MM.1S (cell line): Measurements from ENCODE around the gene CCDC182.

Source experiments
- DNase-seq: peaks from one replicate; pipeline ENCODE4 v3.0.0-alpha.2; 2015
- H2AFZ ChIP-seq: fragments of 300-600 bp; sonication (generic); 2 replicates; pipeline ENCODE4 v1.6.0; 2016; ENCODE audit warnings: antibody characterized with exemption, low read length
- H3F3A ChIP-seq: fragments of 300-600 bp; sonication (generic); 2 replicates; pipeline ENCODE4 v1.6.1; 2016; ENCODE audit warnings: mild to moderate bottlenecking, antibody characterized with exemption, low read length, moderate library complexity, mixed read lengths; ENCODE audit not compliant: insufficient read depth
- H3K27ac ChIP-seq: fragments of 300-600 bp; sonication (generic); 2 replicates; pipeline ENCODE4 v1.5.1; 2016; ENCODE audit warnings: mild to moderate bottlenecking, low read length
- H3K27me3 ChIP-seq: fragments of 300-600 bp; sonication (generic); replicated peaks from 2 replicates; pipeline ENCODE4 v1.6.0; 2016; ENCODE audit warnings: low read length; ENCODE audit not compliant: insufficient read depth
- H3K36me3 ChIP-seq: fragments of 300-600 bp; sonication (generic); replicated peaks from 2 replicates; pipeline ENCODE4 v1.6.1; 2016; ENCODE audit warnings: mild to moderate bottlenecking, low read length, mixed read lengths; ENCODE audit not compliant: insufficient read depth
- H3K4me1 ChIP-seq: fragments of 300-600 bp; sonication (generic); 2 replicates; pipeline ENCODE4 v1.6.1; 2016; ENCODE audit warnings: low read length, mixed read lengths
- H3K4me2 ChIP-seq: fragments of 300-600 bp; sonication (generic); 2 replicates; pipeline ENCODE4 v1.6.0; 2016; ENCODE audit warnings: low read depth, low read length
- H3K4me3 ChIP-seq: fragments of 300-600 bp; sonication (generic); 2 replicates; pipeline ENCODE4 v1.5.1; 2016; ENCODE audit warnings: low read length, mixed read lengths
- H3K79me2 ChIP-seq: fragments of 300-600 bp; sonication (generic); 2 replicates; pipeline ENCODE4 v1.6.1; 2016; ENCODE audit warnings: mixed run types, low read length, mixed read lengths
- H3K9ac ChIP-seq: fragments of 300-600 bp; sonication (generic); 2 replicates; pipeline ENCODE4 v1.6.1; 2016; ENCODE audit warnings: low read length, mixed read lengths
- H3K9me2 ChIP-seq: fragments of 300-600 bp; sonication (generic); replicated peaks from 2 replicates; pipeline ENCODE4 v1.6.1; 2016; ENCODE audit warnings: mild to moderate bottlenecking, low read length, mixed read lengths; ENCODE audit not compliant: insufficient read depth
- H3K9me3 ChIP-seq: fragments of 300-600 bp; sonication (generic); replicated peaks from 2 replicates; pipeline ENCODE4 v1.6.1; 2016; ENCODE audit warnings: mild to moderate bottlenecking, low read length, mixed read lengths; ENCODE audit not compliant: insufficient read depth
- H4K20me1 ChIP-seq: fragments of 300-600 bp; sonication (generic); 2 replicates; pipeline ENCODE4 v1.6.1; 2016; ENCODE audit warnings: mild to moderate bottlenecking, low read length, moderate library complexity, mixed read lengths; ENCODE audit not compliant: insufficient read depth
- EZH2 ChIP-seq: fragments of 300-600 bp; sonication (generic); optimal IDR thresholded peaks from 2 replicates; pipeline ENCODE3; 2017; ENCODE audit warnings: low read depth, mild to moderate bottlenecking, antibody characterized with exemption, low read length, mixed read lengths
- EZH2phosphoT487 ChIP-seq: fragments of 300-600 bp; sonication (generic); IDR thresholded peaks from 2 replicates; pipeline ENCODE4 v1.6.1; 2018; ENCODE audit warnings: antibody characterized with exemption, low read length
- TF ChIP-seq, protein P1 (sequence below): fragments of 300-600 bp; sonication (generic); IDR thresholded peaks from 2 replicates; pipeline ENCODE4 v1.5.1; 2016; ENCODE audit warnings: antibody characterized with exemption, low read length, mixed read lengths

Gene CCDC182

DNA sequence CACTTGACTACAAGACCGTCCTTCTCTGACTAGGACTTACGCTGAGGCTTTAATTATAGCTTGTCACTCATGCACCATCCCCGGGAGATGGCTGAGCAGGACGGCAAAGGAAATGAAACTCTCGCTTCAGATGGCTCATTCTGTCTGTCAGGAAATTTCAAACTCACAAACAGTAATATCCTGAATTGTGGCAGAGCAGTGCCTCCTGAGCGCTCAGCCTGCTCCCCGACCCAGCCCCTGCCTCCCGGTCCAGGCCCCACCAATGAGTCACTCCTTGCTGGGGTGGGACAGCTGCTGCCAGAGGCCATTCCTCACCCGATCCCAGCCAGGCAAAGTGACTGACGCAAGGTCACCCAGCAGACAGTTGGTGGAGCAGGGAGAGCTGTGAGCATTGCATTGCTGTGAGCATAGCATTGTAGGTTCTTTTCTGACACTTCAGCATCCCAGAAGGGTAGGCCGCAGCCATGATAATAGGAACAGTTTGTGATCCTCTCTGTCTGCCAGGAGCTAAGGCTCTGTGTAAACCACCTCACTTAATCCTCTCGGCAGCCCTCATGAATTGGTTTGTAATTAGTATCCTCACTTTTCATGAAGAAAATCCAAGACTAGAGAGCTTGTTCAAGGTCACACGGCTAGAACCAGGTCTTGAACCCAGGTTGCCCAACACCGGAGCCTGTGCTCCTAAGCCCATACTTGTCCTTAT is 20.9 kb downstream of the CCDC182 start:
- H3F3A ChIP-seq = peaks cover 3% of the 10 kb centered on the region; the same call in 1 of the 2 replicates
- H3K9me3 ChIP-seq = no peaks in the 10 kb centered on the region
- H3K4me3 ChIP-seq = 0 out of 2 replicates have a peak overlapping the region, but pooled peaks have one; percentile 13
- DNase-seq = peak; percentile 70
- peaks cover 22% of the 10 kb centered on the region for H3K4me1 ChIP-seq
- H3K36me3 ChIP-seq = no peaks in the 10 kb centered on the region
- no peaks in the 10 kb centered on the region for H3K27me3 ChIP-seq
- H3K4me2 ChIP-seq = peak overlapping the region; percentile 55
- H2AFZ ChIP-seq = peak overlapping the region; percentile 25
- H3K27ac ChIP-seq = peak overlapping the region; percentile 20; the same call in 1 of the 2 replicates
- H3K9me2 ChIP-seq = no peaks in the 10 kb centered on the region
- no peak overlapping the region for H3K9ac ChIP-seq
- no peak for TF ChIP-seq EZH2phosphoT487
- TF ChIP-seq, protein P1, sequence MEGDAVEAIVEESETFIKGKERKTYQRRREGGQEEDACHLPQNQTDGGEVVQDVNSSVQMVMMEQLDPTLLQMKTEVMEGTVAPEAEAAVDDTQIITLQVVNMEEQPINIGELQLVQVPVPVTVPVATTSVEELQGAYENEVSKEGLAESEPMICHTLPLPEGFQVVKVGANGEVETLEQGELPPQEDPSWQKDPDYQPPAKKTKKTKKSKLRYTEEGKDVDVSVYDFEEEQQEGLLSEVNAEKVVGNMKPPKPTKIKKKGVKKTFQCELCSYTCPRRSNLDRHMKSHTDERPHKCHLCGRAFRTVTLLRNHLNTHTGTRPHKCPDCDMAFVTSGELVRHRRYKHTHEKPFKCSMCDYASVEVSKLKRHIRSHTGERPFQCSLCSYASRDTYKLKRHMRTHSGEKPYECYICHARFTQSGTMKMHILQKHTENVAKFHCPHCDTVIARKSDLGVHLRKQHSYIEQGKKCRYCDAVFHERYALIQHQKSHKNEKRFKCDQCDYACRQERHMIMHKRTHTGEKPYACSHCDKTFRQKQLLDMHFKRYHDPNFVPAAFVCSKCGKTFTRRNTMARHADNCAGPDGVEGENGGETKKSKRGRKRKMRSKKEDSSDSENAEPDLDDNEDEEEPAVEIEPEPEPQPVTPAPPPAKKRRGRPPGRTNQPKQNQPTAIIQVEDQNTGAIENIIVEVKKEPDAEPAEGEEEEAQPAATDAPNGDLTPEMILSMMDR = no peak
- no peaks in the 10 kb centered on the region for H4K20me1 ChIP-seq
- no peaks in the 10 kb centered on the region for H3K79me2 ChIP-seq

DNA sequence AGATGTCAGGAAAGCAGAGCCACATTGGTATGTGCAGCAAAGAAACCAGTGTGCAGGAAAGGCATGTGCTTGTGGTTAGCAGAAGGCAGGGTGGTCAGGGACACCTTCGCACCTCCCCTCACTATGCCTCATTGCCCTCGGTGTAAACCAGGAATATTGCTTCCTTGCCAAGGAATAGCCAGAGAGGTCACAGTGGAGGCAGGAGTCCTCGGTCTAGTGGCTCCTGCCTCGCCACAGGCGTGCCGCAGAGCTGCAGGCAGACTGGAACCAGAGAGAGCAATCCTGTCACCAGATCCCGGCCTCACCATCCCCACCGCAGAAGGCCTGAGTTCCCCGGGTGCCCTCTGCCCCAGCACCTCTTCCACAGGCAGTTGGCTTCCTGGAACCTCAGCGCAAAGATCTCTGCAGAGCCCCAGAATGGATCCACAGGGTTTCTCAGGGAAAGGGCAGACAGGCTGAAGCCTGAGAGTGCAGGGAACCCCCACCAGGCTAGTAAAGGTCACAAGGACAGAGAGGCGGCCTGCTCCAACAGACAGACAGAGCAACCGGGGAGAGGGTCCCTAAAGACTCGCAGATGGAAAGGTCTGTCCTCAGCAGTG is 21.6 kb downstream of the CCDC182 start:
- Histone ChIP-seq H3K79me2 (no peaks in the 10 kb centered on the region), H3K4me1 (peaks cover 22% of the 10 kb centered on the region), H3K9me3 (no peaks in the 10 kb centered on the region), H3K4me2 (peak overlapping the region; percentile 55), H3K4me3 (0 out of 2 replicates have a peak overlapping the region, but pooled peaks have one; percentile 13), H3F3A (peaks cover 3% of the 10 kb centered on the region; the same call in 1 of the 2 replicates), H3K36me3 (no peaks in the 10 kb centered on the region), H2AFZ (peak overlapping the region; percentile 25), H3K9ac (no peak overlapping the region), H4K20me1 (no peaks in the 10 kb centered on the region), H3K9me2 (no peaks in the 10 kb centered on the region), H3K27me3 (no peaks in the 10 kb centered on the region), H3K27ac (peak overlapping the region; percentile 20; the same call in 1 of the 2 replicates)
- no peak for DNase-seq
- TF ChIP-seq EZH2phosphoT487 = no peak
- TF ChIP-seq, protein P1 = no peak
- no peak for TF ChIP-seq EZH2

DNA sequence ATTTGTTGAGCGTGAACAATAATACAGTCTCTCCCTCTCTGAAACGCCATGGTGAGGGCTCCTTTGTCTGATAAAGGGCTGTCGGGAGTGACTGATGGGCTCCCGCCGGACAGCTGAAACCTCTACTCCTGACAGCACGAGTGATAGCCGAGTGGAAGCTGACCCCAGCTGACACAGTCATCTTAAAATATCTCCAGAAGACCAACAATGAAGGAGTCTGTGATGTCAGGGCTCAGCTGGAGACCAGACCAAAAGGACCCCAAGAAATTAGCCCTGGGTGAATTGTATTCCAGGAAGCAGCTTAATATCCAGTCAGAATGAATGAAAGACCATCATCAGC is 22.4 kb downstream of the CCDC182 start:
- H3K9ac ChIP-seq = no peak overlapping the region
- H3K9me3 ChIP-seq = no peaks in the 10 kb centered on the region
- DNase-seq = no peak
- peaks cover 3% of the 10 kb centered on the region; the same call in 1 of the 2 replicates for H3F3A ChIP-seq
- H3K79me2 ChIP-seq = no peaks in the 10 kb centered on the region
- H4K20me1 ChIP-seq = no peaks in the 10 kb centered on the region
- peaks cover 22% of the 10 kb centered on the region for H3K4me1 ChIP-seq
- no peak overlapping the region for H2AFZ ChIP-seq
- TF ChIP-seq EZH2 (no peak), EZH2phosphoT487 (no peak)
- TF ChIP-seq, protein P1 = no peak
- no peak overlapping the region for H3K27ac ChIP-seq
- no peak overlapping the region for H3K4me3 ChIP-seq
- H3K36me3 ChIP-seq = no peaks in the 10 kb centered on the region
- H3K4me2 ChIP-seq = no peak overlapping the region
- no peaks in the 10 kb centered on the region for H3K27me3 ChIP-seq
- no peaks in the 10 kb centered on the region for H3K9me2 ChIP-seq
